Measurements from ENCODE around the gene SAFB2. TPM values are rescaled to one million over a fixed set of nuclear protein-coding genes. Genes with fewer than 3 reads are reported as not detected.

Gene SAFB2
- total RNA-seq, 4 donors from 2014 or later, result 59.5 to 200 (median 121) TPM

DNA sequence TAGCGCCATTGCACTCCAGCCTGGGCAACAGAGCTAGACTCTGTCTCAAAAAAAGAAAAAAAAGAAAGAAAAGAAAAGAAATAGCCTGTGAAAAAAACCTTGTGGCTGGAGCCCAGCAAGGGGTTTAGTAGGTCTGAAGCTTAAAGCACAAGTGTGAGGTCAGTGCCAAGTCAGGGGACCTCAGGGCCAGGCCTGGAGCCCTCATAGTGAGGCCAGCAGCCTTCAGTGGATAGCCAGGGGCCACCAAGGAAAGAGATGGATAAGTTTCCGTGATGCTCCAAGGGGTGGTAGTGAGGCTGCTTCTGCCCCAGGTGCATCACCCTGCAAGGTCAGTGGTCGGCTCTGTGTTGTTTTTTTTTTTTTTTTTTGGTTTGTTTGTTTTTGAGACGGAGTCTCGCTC is 67.7 kb downstream of the SAFB2 start:
- H3K36me3 ChIP-seq, result no peaks in the 10 kb centered on the region
- TF ChIP-seq, protein P1, sequence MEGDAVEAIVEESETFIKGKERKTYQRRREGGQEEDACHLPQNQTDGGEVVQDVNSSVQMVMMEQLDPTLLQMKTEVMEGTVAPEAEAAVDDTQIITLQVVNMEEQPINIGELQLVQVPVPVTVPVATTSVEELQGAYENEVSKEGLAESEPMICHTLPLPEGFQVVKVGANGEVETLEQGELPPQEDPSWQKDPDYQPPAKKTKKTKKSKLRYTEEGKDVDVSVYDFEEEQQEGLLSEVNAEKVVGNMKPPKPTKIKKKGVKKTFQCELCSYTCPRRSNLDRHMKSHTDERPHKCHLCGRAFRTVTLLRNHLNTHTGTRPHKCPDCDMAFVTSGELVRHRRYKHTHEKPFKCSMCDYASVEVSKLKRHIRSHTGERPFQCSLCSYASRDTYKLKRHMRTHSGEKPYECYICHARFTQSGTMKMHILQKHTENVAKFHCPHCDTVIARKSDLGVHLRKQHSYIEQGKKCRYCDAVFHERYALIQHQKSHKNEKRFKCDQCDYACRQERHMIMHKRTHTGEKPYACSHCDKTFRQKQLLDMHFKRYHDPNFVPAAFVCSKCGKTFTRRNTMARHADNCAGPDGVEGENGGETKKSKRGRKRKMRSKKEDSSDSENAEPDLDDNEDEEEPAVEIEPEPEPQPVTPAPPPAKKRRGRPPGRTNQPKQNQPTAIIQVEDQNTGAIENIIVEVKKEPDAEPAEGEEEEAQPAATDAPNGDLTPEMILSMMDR (IDR thresholded peaks at IDR 0.05), result no peak
- TF ChIP-seq POLR2A (IDR thresholded peaks at IDR 0.05), result no peak
- no peaks in the 10 kb centered on the region for H3K4me1 ChIP-seq
- H3K4me3 ChIP-seq, result no peak overlapping the region
- DNase-seq, result no peak
- no peak overlapping the region for H3K27ac ChIP-seq
- no peaks in the 10 kb centered on the region for H3K27me3 ChIP-seq
- no peaks in the 10 kb centered on the region for H3K9me3 ChIP-seq

DNA sequence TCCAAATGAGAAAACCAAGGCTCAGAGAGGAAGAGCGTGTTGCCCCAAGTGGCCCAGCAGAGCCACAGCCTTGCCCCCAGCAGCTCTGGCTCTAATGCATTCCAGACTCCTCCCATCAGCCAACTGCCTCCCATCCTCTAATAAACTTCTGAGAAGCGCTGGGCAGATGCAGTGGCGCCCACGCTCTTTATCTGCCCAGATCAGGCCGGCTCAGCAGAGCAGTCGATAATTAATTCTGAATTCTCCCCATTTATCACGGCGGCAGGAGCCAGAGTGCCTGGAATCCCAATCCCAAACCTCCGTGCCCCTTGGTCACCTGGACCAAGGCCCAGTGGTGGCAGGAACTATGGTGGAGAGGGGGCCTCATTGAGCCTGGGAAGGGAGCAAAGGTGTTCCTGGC is 68.7 kb downstream of the SAFB2 start:
- Histone ChIP-seq H3K9me3 (no peaks in the 10 kb centered on the region), H3K4me3 (no peak overlapping the region), H3K36me3 (no peaks in the 10 kb centered on the region), H3K4me1 (no peaks in the 10 kb centered on the region), H3K27me3 (no peaks in the 10 kb centered on the region), H3K27ac (no peak overlapping the region)
- TF ChIP-seq POLR2A (IDR thresholded peaks at IDR 0.05), result no peak
- TF ChIP-seq, protein P1 (IDR thresholded peaks at IDR 0.05), result no peak
- DNase-seq, result no peak

DNA sequence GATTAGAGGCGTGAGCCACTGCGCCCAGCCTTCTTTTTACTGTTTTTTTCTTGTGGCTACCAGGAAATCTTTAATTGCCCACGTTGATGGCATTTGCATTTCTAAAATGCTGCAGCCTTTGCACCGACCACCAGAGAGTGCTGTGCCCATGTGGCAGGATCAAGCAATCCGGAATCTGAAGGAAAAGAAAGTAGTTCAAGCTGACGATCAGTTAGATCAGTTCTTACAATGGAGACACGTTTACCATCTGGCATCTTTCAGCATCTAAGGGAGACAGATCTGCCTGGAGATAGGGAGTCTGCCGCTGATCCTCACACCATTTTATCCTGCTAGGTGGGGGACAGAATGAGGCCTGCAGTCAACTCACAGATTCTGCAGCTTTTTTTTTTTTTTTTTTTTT is 74.7 kb downstream of the SAFB2 start:
- Histone ChIP-seq H3K9me3 (no peaks in the 10 kb centered on the region), H3K36me3 (no peaks in the 10 kb centered on the region), H3K4me3 (no peak overlapping the region), H3K27ac (no peak overlapping the region), H3K4me1 (no peaks in the 10 kb centered on the region), H3K27me3 (no peaks in the 10 kb centered on the region)
- TF ChIP-seq POLR2A (IDR thresholded peaks at IDR 0.05), result no peak
- TF ChIP-seq, protein P1 (IDR thresholded peaks at IDR 0.05), result peak in 4 of 6 experiments; percentile 32 to 58 (median 56)
- peak in 2 of 3 donors; percentile 50 to 56 for DNase-seq

DNA sequence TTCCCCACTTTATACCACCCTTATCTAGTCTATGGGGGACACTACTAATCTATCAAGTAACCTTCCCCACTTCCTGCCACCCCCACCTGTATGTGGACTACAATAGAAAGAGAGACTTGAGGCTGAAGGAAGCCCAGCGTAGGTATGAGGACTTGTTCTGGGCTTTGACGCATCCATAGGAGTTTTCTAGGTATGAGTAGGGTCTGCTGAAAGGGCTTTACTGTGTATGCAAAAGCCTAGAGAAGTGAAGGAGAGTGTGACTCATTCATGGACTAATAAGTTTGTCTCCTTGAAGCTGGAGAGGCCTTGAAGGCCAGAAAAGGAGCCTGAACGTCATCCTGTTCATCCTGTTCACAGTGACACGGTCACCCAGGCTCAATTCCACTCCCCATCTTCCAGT is 76.6 kb downstream of the SAFB2 start:
- no peak for DNase-seq
- no peaks in the 10 kb centered on the region for H3K9me3 ChIP-seq
- H3K4me1 ChIP-seq, result no peaks in the 10 kb centered on the region
- no peaks in the 10 kb centered on the region for H3K36me3 ChIP-seq
- H3K4me3 ChIP-seq, result no peak overlapping the region
- H3K27ac ChIP-seq, result no peak overlapping the region
- TF ChIP-seq, protein P1 (IDR thresholded peaks at IDR 0.05), result no peak
- TF ChIP-seq POLR2A (IDR thresholded peaks at IDR 0.05), result no peak
- no peaks in the 10 kb centered on the region for H3K27me3 ChIP-seq

- DNase-seq, result no peak
- Histone ChIP-seq H3K27ac (no peak overlapping the region), H3K4me1 (no peaks in the 10 kb centered on the region), H3K36me3 (no peaks in the 10 kb centered on the region), H3K4me3 (no peak overlapping the region), H3K27me3 (no peaks in the 10 kb centered on the region), H3K9me3 (no peaks in the 10 kb centered on the region)
- TF ChIP-seq, protein P1 (IDR thresholded peaks at IDR 0.05), result no peak
- no peak for TF ChIP-seq POLR2A (IDR thresholded peaks at IDR 0.05)
These were observed 77.5 kb downstream of the SAFB2 start for GRCh38 chr19:5545051-5545450.

DNA sequence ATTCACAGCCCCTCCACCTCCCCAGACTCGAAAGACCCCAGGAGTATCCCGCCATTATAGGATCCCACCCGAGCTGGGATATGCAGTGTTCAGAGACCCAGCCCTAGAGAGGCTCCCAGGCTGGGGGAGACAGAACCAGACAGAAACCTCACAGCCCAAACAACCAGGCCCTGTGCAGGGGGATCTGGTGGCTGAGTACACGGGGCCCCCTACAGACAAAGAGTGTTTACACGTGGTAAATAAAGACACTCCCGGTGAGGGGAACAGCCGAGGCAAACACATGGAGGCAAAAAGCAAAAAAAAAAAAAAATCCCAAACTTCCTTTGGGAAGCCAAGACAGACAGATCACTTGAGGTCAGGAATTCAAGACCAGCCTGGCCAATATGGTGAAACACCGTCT is 79.9 kb downstream of the SAFB2 start:
- Histone ChIP-seq H3K27ac (no peak overlapping the region), H3K4me3 (no peak overlapping the region), H3K9me3 (no peaks in the 10 kb centered on the region), H3K4me1 (no peaks in the 10 kb centered on the region), H3K27me3 (no peaks in the 10 kb centered on the region), H3K36me3 (no peaks in the 10 kb centered on the region)
- no peak for DNase-seq
- TF ChIP-seq, protein P1 (IDR thresholded peaks at IDR 0.05), result no peak
- TF ChIP-seq POLR2A (IDR thresholded peaks at IDR 0.05), result no peak
